Activated naive CD8-positive, alpha-beta T cell treated with anti-CD3 and anti-CD28 coated beads for 36 hours (primary cell): ENCODE measurements around the gene ZNF181. TPM values are rescaled to one million over a fixed set of nuclear protein-coding genes. Genes with fewer than 3 reads are reported as not detected.

Source experiments
- DNase-seq: peaks from one replicate; pipeline ENCODE4 v3.0.0; 2021
- H3K27ac Mint-ChIP-seq: one replicate; pipeline ENCODE4 v1.8.0; 2022; ENCODE audit warnings: mild to moderate bottlenecking, moderate library complexity, mixed read lengths
- H3K27me3 Mint-ChIP-seq: one replicate; pipeline ENCODE4 v1.8.0; 2022; ENCODE audit warnings: mild to moderate bottlenecking, mixed read lengths
- H3K36me3 Mint-ChIP-seq: one replicate; pipeline ENCODE4 v1.8.0; 2021; ENCODE audit warnings: mild to moderate bottlenecking, mixed read lengths
- H3K4me1 Mint-ChIP-seq: one replicate; pipeline ENCODE4 v1.8.0; 2021; ENCODE audit warnings: mixed read lengths
- H3K4me3 Mint-ChIP-seq: one replicate; pipeline ENCODE4 v1.8.0; 2022; ENCODE audit warnings: mild to moderate bottlenecking, moderate library complexity, mixed read lengths
- H3K9me3 Mint-ChIP-seq: one replicate; pipeline ENCODE4 v1.8.0; 2022; ENCODE audit warnings: mixed read lengths
- total RNA-seq, 2 experiments: library from RNA; stranded (reverse); gene quantifications; one replicate each; pipeline ENCODE4 v1.2.3, GENCODE V29; 2021

ZNF181 gene
- total RNA-seq, 2 experiments from 2014 or later, result 5.7 to 5.9 TPM

- no peaks in the 10 kb centered on the region for H3K36me3 Mint-ChIP-seq
- H3K9me3 Mint-ChIP-seq, result peaks cover 1% of the 10 kb centered on the region
- H3K27me3 Mint-ChIP-seq, result no peaks in the 10 kb centered on the region
- H3K4me3 Mint-ChIP-seq, result no peak overlapping the region
- H3K27ac Mint-ChIP-seq, result no peak overlapping the region
- DNase-seq, result no peak
- H3K4me1 Mint-ChIP-seq, result no peaks in the 10 kb centered on the region
These were observed 52.2 kb downstream of the ZNF181 start for GRCh38 chr19:34786236-34786635.

GRCh38 chr19:34787059-34787824, 53.2 kb downstream of the ZNF181 start:
- Mint-ChIP-seq H3K27ac (no peak overlapping the region), H3K4me3 (no peak overlapping the region), H3K4me1 (no peaks in the 10 kb centered on the region), H3K36me3 (no peaks in the 10 kb centered on the region), H3K27me3 (no peaks in the 10 kb centered on the region), H3K9me3 (peaks cover 1% of the 10 kb centered on the region)
- no peak for DNase-seq

GRCh38 chr19:34788074-34788473, 54.0 kb downstream of the ZNF181 start:
- Mint-ChIP-seq H3K4me3 (no peak overlapping the region), H3K27me3 (no peaks in the 10 kb centered on the region), H3K4me1 (no peaks in the 10 kb centered on the region), H3K9me3 (peaks cover 1% of the 10 kb centered on the region), H3K27ac (no peak overlapping the region), H3K36me3 (no peaks in the 10 kb centered on the region)
- DNase-seq, result no peak

GRCh38 chr19:34793565-34793964, 59.5 kb downstream of the ZNF181 start:
- H3K36me3 Mint-ChIP-seq, result peaks cover 4% of the 10 kb centered on the region
- peaks cover 4% of the 10 kb centered on the region for H3K9me3 Mint-ChIP-seq
- no peak overlapping the region for H3K4me3 Mint-ChIP-seq
- H3K4me1 Mint-ChIP-seq, result peaks cover 5% of the 10 kb centered on the region
- H3K27ac Mint-ChIP-seq, result no peak overlapping the region
- no peaks in the 10 kb centered on the region for H3K27me3 Mint-ChIP-seq
- no peak for DNase-seq

GRCh38 chr19:34794066-34794960, 60.3 kb downstream of the ZNF181 start:
- H3K4me1 Mint-ChIP-seq, result peaks cover 5% of the 10 kb centered on the region
- no peak overlapping the region for H3K4me3 Mint-ChIP-seq
- DNase-seq, result no peak
- no peak overlapping the region for H3K27ac Mint-ChIP-seq
- peaks cover 4% of the 10 kb centered on the region for H3K9me3 Mint-ChIP-seq
- peaks cover 7% of the 10 kb centered on the region for H3K36me3 Mint-ChIP-seq
- H3K27me3 Mint-ChIP-seq, result no peaks in the 10 kb centered on the region

Other genes starting within 250 kb of the ZNF181 start
- gene SCGB2B2, start 57.1 kb upstream of the ZNF181 start, total RNA-seq, result under 1 TPM; 0.27 to 0.40 TPM
- gene ZNF302, start 56.6 kb upstream of the ZNF181 start, total RNA-seq, result 10 to 100 TPM; 14.6 to 15.5 TPM
- 1 to 10 TPM; 3.9 TPM for gene ZNF599, start 39.0 kb downstream of the ZNF181 start, total RNA-seq
- 1 to 10 TPM; 4.4 to 5.6 TPM for gene ZNF30, start 192.7 kb downstream of the ZNF181 start, total RNA-seq
- gene ZNF792, start 230.0 kb downstream of the ZNF181 start, total RNA-seq, result 1 to 10 TPM; 3.4 to 4.6 TPM